ENCODE data around the gene TMBIM4. TPM values are rescaled to one million over a fixed set of nuclear protein-coding genes. Genes with fewer than 3 reads are reported as not detected.

The TMBIM4 gene
- polyA plus RNA-seq (2011; rRNA removed) = 80.3 and 87.4 TPM in 2 replicates
- polyA plus RNA-seq (2012; cell fraction: cytosol; rRNA removed) = 31.8 and 38.6 TPM in 2 replicates
- polyA plus RNA-seq (2012; cell fraction: nucleus; rRNA removed) = 21.0 and 41.8 TPM in 2 replicates
- 53.7 to 63.2 TPM (median 55.9 TPM) in 3 replicates for polyA plus RNA-seq (2017; fragmentation: RNase III; extraction: RNeasy Plus Mini Kit Qiagen cat#74134 plus additional on column Dnase treatment)
- 16.1 and 21.4 TPM in 2 replicates for polyA minus RNA-seq (2011; rRNA and poly(A)+ RNA removed)

DNA sequence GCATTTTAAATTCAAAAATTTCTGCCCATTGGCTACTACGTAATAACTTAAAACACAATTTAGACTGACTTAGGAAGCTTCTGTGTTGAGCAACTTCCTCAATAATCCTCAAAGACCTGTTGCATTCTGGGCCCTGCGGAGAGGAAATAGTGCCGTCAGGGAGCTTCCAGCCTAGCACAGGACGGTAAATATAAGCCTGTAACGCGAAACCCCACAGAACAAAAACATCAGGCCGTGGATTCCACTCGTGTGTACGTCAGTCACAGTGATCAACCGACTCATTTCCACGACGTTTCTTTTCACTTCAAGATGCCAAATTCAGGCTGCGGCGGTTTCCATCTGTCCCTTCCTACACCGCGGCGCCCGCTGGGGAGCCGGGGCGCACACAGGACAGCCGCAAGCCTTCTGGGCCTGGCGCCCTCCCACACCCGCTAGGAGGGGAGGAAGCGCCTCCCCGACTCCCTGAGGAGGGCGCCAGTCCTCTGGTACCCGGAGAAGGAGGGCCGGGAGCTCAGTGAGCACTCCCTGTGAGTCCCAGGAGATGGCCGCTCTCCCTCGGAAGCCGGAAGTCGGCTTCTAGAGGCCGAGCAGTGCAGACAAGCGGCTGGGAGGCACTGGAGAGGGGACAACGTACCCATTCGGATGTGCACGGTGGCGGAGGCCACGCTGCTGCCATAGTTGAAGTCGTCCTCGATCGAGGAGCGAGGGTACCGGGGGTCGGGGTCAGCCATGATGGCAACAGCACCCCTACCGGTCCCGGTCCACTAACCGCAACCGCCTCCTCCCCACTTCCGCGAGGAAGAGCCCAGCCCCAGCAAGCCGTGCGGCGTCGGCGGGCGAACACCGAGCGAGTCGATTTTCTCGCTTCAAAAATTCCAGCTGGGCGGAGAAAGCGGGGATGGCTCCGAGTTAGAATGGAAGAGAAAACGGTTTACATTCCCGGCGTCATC is at the start of gene TMBIM4:
Gene TMBIM4, minus strand, starts transcription at position 776 of the 950 bp plus-strand sequence. Its CDS starts 45 bp downstream, at position 731.
- ChIA-PET POLR2A (interaction anchor here (0.6 to 2.1 kb wide), 33 partner anchors 9 to 1100 kb away, joined by 3 to 30 read pairs (median 4); partner anchors contain the start of genes CAND1, HELB, LEMD3 and LLPH), CTCF (interaction anchor here (0.7 to 2.2 kb wide), 17 partner anchors 8 to 524 kb away, joined by 3 to 16 read pairs (median 5); partner anchors contain the start of gene LLPH)
- Histone ChIP-seq H3K4me2 (peak within 1 kb of the TSS; percentile 95), H3K4me3 (peak within 1 kb of the TSS; percentile 56), H3K9me3 (peaks cover 12% of the 10 kb centered on the region), H3K27ac (peak within 1 kb of the TSS; percentile 94 to 99), H3K4me1 (peaks cover 6% of the 10 kb centered on the region)
- DNase-seq (ENCODE audit: low read depth in 1 of 2, low spot score in 1 of 2) (peak; percentile 91 to 97), FAIRE-seq (peak; percentile 63), ATAC-seq (peak; percentile 99 to 100)
- 2% methylated on average over 55 of the region's 67 CpGs for WGBS (ENCODE audit: missing lambda C conversion rate)
- peak; percentile 77; the same call in 1 of the 2 replicates for TF ChIP-seq RARB (CRISPR knock-in tag; IDR thresholded peaks at IDR 0.05)
- TF ChIP-seq EP300 (IDR thresholded peaks at IDR 0.05) = no peak
- peak; percentile 84 for TF ChIP-seq MYC (IDR thresholded peaks at IDR 0.05; ENCODE audit: borderline replicate concordance, low read length)
- TF ChIP-seq FOXS1 (CRISPR knock-in tag; IDR thresholded peaks at IDR 0.05) = 0 out of 2 replicates have a peak, but pooled peaks have one; percentile 22
- peak; percentile 85 for TF ChIP-seq BCL3 (IDR thresholded peaks at IDR 0.05)
- TF ChIP-seq ESRRA (IDR thresholded peaks at IDR 0.05; ENCODE audit: borderline replicate concordance, low read length) = no peak
- no peak for TF ChIP-seq ZNF302 (CRISPR knock-in tag; IDR thresholded peaks at IDR 0.05)
- peak; percentile 8; the same call in 1 of the 2 replicates for TF ChIP-seq MAZ (IDR thresholded peaks at IDR 0.05; ENCODE audit: borderline replicate concordance, low read depth, low read length)
- TF ChIP-seq HDAC2 (IDR thresholded peaks at IDR 0.05) = no peak
- no peak for TF ChIP-seq FOSL2 (IDR thresholded peaks at IDR 0.05)
- TF ChIP-seq FOSL2 (CRISPR knock-in tag; IDR thresholded peaks at IDR 0.05) = peak; percentile 29; the same call in 1 of the 2 replicates
- TF ChIP-seq BHLHE40 (IDR thresholded peaks at IDR 0.05; ENCODE audit: low read depth, low read length) = no peak
- TF ChIP-seq NR3C1 (IDR thresholded peaks at IDR 0.05) = no peak
- TF ChIP-seq, protein P1, sequence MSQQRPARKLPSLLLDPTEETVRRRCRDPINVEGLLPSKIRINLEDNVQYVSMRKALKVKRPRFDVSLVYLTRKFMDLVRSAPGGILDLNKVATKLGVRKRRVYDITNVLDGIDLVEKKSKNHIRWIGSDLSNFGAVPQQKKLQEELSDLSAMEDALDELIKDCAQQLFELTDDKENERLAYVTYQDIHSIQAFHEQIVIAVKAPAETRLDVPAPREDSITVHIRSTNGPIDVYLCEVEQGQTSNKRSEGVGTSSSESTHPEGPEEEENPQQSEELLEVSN (IDR thresholded peaks at IDR 0.05; ENCODE audit: borderline replicate concordance, low read depth) = peak; percentile 57; the same call in 1 of the 2 replicates
- TF ChIP-seq ELK1 (IDR thresholded peaks at IDR 0.05; ENCODE audit: low read depth, low read length) = no peak
- 0 out of 2 replicates have a peak, but pooled peaks have one; percentile 38 for TF ChIP-seq EHF (CRISPR knock-in tag; IDR thresholded peaks at IDR 0.05)
- TF ChIP-seq ZC3H11A (IDR thresholded peaks at IDR 0.05) = no peak
- no peak for TF ChIP-seq RNF2 (IDR thresholded peaks at IDR 0.05; ENCODE audit: borderline replicate concordance, low read depth)
- no peak for TF ChIP-seq CHD4 (IDR thresholded peaks at IDR 0.05; ENCODE audit: borderline replicate concordance)
- TF ChIP-seq KDM5A (IDR thresholded peaks at IDR 0.05) = no peak
- TF ChIP-seq POLR2AphosphoS2 (conservative IDR thresholded peaks at IDR 0.05; ENCODE audit: low read length) = no peak
- peak; percentile 11; the same call in 1 of the 2 replicates for TF ChIP-seq PBX3 (IDR thresholded peaks at IDR 0.05)
- 0 out of 2 replicates have a peak, but pooled peaks have one; percentile 20 for TF ChIP-seq FOSB (CRISPR knock-in tag; IDR thresholded peaks at IDR 0.05)
- TF ChIP-seq CEBPB (IDR thresholded peaks at IDR 0.05) = peak; percentile 72 to 91; a peak in 3 of 4 replicates
- TF ChIP-seq ZSCAN20 (CRISPR knock-in tag; IDR thresholded peaks at IDR 0.05) = no peak
- TF ChIP-seq SMC3 (IDR thresholded peaks at IDR 0.05) = no peak; the same call in 1 of the 3 replicates
- TF ChIP-seq MAX (IDR thresholded peaks at IDR 0.05) = peak; percentile 87
- peak; percentile 83 to 88 for TF ChIP-seq JUN (IDR thresholded peaks at IDR 0.05)
- no peak for TF ChIP-seq HOXA7 (CRISPR knock-in tag; IDR thresholded peaks at IDR 0.05)
- TF ChIP-seq NPAS2 (CRISPR knock-in tag; IDR thresholded peaks at IDR 0.05; ENCODE audit: borderline replicate concordance) = no peak
- no peak for TF ChIP-seq CHD2 (IDR thresholded peaks at IDR 0.05; ENCODE audit: low read length, partially characterized antibody)
- peak; percentile 75 for TF ChIP-seq HOXB13 (CRISPR knock-in tag; IDR thresholded peaks at IDR 0.05; ENCODE audit: low read depth)
- peak; percentile 32 to 36; a peak in 3 of 5 replicates for TF ChIP-seq RAD21 (conservative IDR thresholded peaks at IDR 0.05 in 1 of 2, IDR thresholded peaks at IDR 0.05 in 1 of 2)
- TF ChIP-seq CBX8 (IDR thresholded peaks at IDR 0.05) = no peak
- 0 out of 2 replicates have a peak, but pooled peaks have one; percentile 56 for TF ChIP-seq TFCP2L1 (CRISPR knock-in tag; IDR thresholded peaks at IDR 0.05)

Measured in A549 (cell line).